Cortex of kidney (tissue), 1 donor: Measurements from ENCODE around the gene OTUD3.

ENCODE experiments used
- DNase-seq: peaks from one replicate; lab custom pipeline; 2025; lab: John Stamatoyannopoulos, UW

Gene OTUD3

DNA sequence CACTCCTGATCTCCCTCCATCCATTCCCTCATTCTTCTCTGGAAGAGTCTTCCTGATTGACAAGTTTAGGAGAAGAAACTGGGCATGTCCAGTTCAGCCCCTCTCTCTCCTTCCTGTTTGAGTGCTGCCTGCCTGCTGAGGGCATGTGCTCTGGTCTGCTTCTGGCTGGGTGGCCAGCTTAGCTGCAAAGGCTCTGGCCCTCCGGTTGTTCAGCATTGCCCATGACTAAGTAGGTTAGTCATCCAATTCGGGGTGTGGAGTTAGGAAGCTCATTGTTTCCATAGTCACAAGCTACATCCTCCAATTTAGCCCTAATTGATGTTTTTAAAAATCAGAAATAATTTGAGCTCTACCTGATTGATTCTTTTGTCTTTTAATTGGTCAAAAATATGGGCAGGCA lies 66.8 kb downstream of the OTUD3 start:
- DNase-seq = no peak

DNA sequence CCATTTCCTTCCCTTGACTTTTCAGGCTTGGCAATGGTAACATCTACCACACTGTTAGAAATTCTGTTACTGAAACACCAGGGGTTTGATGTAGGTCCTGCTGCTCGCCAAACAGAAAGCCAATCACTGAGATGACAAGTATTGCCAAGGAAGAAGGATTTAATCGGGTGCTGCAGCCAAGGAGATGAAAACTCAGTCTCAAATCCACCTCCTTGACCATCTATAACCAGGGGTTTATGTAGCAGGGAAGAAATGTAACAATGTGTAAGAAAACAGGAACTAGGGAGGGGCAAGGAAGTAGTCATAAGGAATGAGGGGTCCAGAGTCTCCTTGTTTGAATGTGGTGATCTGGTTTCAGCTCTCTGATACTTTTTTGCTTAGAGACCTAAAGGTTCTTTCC lies 71.9 kb downstream of the OTUD3 start:
- no peak for DNase-seq

DNA sequence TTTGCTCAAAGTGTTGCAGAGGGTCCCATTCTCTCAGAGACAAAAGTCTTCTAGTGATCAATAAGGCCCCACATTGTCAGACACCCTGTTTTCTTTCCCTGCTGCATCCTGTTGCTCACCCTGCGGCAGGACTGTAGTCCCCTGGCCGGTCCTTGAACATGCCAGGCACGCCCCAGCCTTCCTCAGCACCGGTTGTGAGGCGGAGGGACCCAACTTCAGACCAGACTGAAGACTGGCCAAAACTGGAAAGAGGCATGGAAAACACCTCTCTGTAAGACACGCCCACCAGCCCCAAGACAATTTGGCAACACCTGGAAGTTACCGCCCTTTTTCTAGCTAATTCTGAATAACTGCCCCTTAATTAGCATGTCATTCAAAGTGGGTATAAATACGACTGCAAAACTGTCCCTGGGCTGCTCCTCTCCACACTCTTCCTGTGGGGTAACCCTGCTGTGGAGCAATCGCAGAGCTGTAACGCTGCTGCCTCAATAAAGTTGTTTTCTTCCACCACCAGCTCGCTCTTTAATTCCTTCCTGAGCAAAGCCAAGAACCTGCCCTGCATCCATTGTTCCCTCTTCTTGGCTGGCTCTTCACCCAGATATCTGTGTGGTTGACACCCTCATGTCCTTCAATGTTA lies 73.5 kb downstream of the OTUD3 start:
- no peak for DNase-seq

DNA sequence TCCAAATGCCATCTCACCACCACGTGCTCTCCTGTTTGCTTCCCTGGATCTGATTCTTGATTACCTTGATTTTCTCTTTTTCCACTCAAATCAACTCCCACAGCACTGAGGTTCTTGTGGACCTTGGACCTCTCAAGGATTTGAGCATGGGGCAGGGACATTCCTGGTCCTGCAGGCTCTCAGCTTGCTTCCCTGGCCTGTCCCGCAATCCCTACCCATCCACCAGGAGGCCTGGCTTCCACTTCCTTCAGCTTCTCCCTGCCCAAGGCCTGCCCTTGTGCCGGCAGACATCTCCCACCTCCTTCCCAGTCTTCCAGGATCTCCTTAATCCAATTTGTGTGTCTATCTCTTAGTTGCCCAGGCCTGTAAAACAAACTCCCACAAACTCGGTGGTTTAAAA lies 75.6 kb downstream of the OTUD3 start:
- no peak for DNase-seq

DNA sequence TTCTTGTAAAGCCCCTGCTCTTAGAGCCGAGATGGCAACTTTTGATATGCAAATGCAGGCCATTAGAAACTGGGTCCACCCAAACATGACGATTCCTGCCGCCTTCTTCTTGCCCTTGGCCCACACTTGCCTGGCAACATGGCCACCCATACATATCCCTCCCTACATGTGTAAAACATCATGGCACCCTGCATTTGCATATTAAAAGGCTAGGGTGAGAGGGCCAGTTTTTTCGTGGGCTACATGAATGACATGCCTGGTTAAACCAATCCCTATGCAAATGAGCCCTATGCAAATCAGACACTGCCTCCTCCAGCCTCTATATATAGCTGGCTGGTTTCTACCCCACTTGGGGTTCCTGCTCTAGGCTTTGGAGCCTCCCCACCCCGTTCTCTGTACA lies 78.4 kb downstream of the OTUD3 start:
- DNase-seq = no peak
